NCI-H82 (cell line): ENCODE data around the gene PSME4.
"Not testable (repeated sequence)": the region's sequence is repeated elsewhere in the genome, so short reads cannot be mapped to it uniquely, and the experiment has no call there.

Experiments used
- DNase-seq: peaks from one replicate; lab custom pipeline; 2025; lab: John Stamatoyannopoulos, UW

Gene PSME4

DNA sequence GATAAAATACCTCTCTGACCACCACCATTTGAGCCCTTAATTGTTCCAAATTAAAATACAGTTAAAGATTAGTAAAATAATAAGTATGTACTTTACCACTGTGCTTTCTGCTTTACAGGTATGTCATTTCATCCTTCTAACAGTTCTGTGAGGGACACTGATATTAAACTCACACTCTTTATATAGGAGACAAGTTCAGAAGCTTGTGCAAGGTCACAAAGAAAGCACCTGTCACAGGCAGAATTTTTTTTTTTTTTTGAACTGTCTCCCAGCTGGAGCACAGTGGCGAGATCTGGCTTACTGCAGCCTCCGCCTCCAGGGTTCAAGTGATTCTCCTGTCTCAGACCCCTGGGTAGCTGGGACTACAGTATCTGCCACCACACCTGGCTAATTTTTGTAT is 89.4 kb downstream of the PSME4 start:
- no peak for DNase-seq

DNA sequence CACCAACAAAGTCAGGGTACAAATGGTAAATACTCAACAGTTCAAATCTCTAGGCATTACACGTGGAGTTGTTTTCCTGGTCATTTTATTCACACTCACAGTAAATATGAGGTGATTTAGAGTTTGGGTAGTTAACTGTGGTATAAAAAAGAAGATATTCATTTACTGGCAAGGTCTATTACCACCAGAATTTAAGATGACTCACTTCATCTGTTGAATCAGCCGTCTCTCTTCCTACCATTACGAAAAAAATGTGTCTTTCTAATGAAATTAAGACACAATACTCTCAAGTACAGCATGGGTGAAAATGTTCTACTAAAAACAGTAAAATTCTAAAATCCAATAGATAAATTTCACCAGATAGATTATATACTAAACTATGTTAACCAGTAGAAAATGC is 90.0 kb downstream of the PSME4 start:
- no peak for DNase-seq

DNA sequence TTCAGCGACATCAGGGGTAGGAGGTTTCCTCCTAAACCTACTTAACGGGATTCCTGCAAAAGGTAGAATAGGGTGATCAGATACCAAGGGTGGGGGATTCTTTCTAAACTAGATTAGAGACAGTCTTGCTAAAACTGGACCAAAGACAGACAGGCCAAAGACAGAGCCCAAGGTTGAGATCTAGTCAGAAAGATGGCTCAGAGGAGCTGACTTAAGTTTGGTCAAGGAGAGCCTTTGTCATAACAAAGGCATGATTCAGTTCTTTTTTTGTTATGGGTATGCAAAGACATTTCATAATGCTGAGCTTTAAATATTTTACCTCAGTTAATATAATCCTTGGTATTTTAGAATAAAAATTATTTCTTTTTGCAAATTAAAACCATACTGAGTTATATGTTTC is 93.2 kb downstream of the PSME4 start:
- peak; percentile 9 for DNase-seq

DNA sequence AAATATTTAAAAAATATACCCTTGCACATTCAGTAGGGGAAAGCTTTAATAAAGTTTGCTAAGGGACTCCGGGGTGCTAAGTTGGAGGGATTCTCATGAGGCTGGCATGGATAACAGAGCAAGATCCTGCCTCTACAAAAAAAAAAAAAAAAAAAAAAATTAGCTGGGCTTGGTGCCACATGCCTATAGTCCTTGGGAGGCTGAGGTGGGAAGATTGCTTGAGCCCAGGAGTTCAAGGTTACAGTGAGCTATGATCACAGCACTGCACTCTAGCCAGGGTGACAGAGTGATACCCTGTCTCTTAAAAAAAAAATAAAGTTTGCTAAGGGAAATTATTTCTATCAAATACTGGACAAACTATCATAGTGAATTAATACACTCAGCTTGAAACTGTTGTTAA is 93.7 kb downstream of the PSME4 start:
- no peak for DNase-seq

DNA sequence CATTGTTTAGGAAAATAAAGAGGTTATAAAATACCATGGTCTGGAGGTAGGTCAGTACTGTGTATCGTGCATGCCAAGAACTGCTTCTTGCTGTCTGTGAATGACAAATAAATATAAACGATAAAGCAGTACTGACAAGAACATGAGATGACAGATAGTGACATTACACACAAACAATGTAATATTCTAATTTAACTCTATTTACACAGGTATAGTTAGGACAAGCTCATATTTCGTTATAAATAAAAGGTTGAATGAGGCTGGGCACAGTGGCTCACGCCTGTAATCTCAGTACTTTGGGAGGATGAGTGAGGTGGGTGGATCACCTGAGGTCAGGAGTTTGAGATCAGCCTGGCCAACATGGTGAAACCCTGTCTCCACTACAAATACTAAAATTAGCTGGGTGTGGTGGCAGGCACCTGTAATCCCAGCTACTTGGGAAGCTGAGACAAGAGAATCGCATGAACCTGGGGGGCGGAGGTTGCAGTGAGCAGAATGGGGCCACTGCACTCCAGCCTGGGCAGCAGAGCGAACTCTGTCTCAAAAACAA is 96.3 kb downstream of the PSME4 start:
- no peak for DNase-seq

DNA sequence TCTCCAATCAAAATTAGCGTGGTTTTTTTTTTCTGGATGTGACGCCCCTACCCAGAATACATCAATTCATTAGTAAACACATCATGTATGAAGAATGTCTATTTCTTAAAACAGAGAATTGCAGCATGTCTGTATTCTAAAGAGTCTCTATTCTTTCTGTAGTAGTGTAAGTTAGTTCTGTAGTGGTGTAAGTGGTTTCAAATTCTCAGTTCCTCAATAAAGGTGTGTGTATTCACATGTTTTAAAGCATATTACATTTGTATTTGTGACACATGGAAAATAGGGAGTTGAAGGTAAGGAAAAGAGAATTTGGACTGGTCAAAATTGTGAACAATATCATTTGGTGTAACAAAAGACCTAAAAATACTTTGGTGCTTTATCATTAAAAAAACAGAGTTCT is 103.0 kb downstream of the PSME4 start:
- DNase-seq, result no peak

DNA sequence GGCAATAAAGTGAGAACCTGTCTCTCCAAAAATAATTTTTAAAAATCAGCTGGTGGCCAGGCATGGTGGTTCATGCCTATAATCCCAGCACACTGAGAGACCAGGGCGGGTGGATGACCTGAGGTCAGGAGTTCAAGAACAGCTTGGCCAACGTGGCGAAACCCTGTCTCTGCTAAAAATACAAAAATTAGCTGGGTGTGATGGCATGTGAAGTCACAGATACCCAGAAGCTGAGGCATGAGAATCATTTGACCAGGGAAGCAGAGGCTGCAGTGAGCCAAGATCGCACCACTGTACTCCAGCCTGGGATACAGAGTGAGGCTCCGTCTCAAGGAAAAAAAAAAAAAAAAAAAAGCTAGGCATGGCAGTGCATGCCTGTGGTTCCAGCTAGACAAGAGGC is 103.6 kb downstream of the PSME4 start:
- DNase-seq, result no peak

DNA sequence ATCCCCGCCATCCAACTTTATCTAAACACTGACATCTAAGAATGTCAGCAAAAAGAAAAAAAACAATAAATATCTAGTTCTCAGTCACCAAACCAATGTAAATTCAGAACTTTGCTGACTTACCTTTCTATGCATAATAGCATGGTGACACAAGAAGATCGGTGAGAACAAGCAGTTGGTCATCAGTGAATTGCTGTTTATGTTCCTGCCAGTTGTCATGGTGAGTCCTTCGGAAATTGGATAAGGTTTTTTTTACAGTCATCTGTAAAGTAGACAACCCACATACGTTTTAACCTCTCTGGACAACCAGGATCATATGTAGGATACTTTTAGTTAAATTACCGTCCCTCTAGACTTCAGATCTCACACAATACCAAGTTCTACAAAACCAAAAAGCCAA is 104.8 kb downstream of the PSME4 start:
- DNase-seq, result no peak

DNA sequence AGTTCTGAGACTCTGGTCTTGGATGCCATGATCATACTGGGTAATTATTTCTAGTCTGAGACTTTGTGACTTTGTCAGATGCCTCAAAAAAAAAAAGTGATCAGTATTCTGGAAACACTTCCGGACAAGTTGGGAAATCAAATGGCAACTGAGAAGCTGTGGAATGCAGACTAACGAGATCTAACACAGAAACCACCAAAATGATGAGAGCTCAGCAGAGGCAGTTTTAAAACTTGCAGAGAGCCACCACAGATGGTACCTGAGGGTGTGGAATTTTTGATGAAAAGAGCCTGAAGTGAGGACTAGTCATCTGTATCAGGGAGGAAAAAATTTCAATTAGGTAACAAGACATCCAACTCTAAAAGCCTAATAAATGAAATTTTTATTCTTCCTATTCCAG is 105.5 kb downstream of the PSME4 start:
- DNase-seq, result no peak

DNA sequence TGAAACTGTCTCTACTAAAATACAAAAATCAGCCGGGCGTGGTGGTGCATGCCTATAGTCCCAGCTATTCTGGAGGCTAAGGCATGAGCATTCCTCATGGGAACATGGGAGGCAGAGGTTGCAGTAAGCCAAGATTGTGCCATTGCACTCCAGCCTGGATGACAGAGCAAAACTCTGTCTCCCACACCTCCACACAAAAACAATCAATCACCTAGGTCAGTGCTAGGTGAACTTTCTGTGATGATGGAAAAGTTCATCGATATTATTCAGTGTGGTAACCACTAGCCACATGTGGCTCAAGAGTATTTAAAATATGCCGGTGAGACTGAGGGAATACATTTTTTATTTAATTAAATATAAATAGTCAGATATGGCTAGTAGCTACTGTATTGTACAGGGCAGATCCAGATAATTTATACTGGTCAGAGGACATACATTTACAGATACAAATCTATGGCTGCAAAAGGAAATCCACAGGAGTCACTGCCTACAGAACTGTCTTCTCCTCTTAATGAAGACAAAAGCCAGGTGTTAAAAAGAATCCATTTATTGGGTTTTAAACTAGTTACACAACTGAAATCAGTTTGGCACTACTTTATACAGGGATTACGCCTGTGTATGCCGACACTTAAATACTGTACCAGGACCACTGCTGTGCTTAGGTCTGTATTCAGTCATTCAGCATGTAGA is 107.1 kb downstream of the PSME4 start:
- no peak for DNase-seq

DNA sequence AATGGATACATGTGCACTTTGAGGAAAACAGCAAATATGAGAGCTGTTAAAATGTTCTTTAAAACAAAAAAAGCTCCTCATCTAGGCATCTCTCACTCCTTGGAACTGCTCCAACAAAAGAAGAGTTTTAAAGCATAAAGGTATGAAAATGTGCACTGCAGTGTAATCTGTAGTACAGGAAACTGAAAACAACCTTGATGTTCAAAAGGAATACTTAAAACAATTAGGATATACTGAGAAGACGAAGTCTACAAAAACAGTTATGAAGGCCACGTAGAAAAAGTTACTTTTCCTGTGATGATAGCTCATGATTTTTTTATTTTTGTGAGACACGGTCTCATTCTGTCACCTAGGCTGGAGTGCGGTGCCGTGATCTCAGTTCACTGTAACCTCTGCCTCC is 109.0 kb downstream of the PSME4 start:
- no peak for DNase-seq

DNA sequence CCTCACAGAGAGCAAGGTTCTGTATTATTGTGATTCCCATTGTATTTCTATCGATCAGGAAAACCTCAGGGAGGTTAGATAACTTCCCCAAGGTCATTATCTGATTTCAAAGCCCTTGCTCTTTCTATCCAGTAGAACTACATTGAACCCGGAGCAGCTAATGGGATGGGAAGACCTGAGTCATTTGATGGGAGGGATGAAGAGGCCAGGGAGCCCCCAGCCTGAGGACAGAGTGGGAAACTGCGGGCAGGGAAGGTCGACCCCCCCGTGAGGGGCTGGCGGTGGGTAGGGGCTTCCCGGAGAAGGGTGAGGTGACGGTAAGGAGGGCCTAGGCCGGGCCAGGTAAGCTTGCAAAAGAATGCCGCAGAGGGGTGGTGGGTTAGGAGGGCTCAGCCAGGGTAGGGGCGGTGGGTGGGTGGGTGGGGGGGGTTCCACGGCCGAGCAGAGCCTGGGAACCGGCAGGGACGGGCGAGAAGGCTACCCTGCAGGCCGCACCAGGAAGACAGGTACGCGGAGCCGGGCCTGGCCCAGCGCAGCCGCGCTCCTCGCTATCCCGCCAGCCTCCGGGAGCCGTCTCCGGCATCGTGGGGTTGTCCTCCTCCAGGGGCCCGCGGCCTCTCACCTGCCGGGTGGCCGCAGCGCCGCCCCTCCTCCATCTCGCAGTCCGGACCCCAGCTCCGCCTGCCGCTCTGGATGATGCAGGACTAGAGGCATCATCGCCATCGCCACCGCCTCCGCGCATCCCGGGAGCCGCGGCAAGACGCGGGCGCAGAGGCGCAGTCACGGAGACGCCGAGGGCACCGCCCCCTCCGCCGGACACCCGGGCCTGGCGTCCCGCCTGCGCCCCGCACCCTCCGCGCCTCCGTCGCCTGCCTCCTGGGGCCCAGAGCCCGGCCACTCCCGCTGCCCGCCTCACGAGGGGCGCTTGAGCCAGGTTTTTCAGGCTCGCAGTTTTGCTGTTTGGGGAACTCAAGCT is 111.3 kb downstream of the PSME4 start, which contains the start of gene GPR75:
TSS of gene GPR75 (minus strand) at position 762 of the 976 bp plus-strand sequence. CDS start 5,211 bp downstream, outside the sequence.
- DNase-seq, result no peak

DNA sequence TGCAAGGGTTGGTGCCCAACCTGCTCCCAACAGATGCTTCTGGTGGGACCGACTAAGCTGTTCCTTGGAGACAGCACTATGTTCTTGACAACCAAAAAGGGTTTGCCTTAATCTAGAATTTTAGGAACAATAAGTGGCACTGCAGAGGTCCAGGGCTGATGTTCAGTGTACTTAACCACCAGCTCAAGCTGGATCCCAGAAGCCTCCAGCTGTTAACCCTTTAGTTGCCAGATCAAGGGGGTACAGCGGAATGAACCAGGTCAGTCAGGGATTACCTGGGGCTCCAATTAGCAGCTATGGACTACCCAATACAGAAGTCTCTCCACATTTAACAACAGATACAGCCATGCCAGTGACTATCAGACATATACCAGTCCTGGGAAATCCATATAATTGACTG is 114.5 kb downstream of the PSME4 start:
- DNase-seq, result peak; percentile 26

DNA sequence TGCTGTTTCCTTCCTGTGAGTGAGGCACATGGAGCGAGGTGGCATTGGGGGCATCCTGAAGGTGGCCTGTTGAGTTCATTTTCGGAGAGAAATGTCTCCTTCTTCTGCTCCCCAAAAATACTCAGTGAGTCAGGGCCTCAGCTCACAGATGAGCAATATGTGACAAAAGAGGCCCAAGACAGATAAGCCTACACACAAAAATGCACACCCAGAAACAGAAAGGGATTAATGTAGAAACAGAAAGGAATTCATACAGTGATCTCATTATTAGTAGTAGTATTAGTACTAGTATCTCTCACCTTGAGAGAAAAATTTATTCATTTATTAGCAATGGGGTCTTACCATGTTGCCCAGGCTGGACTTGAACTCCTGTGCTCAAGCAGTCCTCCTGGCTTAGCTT is 116.1 kb downstream of the PSME4 start:
- no peak for DNase-seq

DNA sequence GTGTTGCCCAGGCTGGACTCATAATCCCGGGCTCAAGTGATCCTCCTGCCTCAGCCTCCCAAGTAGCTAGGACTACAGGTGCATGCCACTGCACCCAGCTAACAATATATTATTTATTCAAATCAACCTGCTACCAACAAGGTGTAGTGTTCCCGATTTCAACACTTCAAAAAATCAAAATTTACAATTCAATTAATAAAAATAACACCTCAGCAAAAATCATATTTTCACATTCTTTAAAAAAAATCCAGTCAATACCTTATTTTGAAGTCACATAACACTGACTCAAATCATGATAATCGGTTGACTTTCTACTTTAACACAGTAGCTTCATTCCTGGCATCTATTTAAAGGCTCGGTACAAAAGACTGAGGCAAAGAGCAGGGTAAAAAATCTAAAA is 118.3 kb downstream of the PSME4 start:
- no peak for DNase-seq

DNA sequence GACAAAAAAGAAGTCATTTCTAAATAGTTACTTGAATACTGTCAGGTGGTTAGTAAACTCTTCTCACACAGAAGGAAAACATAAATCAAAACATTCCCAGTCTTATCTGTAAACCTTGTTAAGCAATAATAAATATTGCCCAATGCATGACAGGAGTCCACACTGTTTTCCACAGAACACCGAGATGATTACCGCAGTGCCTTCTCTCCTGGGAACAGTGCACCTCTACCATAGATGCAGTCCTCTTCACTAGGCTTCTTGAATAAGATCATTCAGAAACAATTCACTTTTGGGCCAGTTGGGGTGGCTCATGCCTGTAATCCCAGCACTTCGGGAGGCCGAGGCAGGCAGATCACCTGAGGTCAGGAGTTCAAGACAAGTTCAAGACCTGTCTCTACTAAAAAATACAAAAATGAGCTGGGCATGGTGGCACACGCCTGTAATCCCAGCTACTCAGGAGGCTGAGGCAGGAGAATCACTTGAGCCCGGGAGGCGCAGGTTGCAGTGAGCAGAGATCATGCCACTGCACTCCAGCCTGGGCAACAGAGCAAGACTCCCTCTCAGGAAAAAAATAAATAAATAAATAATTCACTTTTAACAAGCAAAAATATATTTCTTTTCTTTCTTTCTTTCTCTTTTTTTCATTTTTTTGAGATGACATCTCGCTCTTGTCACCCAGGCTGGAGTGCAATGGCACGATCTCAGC is 119.6 kb downstream of the PSME4 start:
- DNase-seq, result not testable (repeated sequence)

DNA sequence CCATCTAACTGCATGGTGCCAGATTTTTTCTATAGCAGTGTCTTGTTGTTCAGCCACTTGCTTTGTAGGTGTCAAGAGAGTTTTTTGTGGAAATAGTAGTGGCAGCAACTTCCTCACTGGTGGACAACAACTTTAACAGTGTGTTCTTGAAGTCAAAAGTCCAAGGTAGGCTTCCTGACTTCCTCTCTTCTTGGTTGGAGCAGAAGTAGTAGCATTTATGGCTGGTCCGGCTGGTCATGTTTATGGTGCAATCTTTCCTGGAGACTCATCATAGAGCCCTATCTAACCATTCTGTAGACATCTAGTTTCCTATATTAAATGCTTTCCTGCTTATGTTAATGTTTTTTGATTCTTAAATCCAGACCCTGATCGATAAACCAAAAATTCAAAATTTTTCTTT is 122.7 kb downstream of the PSME4 start:
- no peak for DNase-seq

DNA sequence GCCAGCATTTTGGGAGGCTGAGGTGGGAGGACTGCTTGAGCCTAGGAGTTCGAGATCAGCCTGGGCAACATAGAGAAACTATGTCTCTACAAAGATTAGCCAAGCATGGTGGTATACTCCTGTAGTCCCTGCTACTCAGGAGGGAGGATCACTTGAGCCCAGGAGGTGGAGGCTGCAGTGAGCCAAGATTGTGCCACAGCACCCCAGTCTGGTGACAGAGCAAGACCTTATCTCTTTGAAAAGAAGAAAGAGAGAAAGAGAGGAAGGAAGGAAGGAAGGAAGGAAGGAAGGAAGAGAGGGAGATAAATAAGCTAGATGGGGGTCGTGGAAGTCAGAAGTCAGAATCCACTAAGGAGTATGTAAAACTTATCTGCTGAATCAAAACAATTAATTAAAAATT is 127.2 kb downstream of the PSME4 start:
- no peak for DNase-seq

DNA sequence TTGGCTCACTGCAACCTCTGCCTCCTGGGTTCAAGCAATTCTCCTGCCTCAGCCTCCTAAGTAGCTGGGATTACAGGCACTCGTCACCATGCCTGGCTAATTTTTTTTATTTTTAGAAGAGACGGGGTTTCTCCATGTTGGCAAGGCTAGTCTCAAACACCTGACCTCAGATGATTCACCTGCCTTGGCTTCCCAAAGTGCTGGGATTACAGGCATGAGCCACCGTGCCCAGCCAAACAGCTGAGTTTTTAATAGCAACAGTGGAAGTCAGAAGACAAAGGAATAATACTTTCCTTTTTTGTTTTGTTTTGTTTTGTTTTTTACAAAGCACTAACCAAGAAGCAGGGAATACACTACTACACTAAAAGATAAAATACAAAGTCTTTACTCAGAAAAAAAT is 127.9 kb downstream of the PSME4 start:
- DNase-seq, result no peak

DNA sequence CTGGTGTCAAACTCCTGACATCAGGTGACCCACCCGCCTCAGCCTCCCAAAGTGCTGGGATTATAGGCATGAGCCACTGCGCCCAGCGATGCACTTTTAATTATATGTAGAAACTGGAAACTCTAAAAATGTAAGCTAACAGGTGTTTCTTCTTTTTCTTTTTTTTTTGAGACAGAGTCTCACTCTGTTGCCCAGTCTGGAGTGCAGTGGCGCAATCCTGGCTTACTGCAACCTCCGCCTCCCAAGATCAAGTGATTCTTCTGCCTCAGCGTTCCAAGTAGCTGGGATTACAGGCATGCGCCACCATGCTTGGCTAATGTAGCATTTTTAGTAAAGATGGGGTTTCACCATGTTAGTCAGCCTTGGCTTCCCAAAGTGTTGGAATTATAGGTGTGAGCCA is 129.1 kb downstream of the PSME4 start:
- not testable (repeated sequence) for DNase-seq

DNA sequence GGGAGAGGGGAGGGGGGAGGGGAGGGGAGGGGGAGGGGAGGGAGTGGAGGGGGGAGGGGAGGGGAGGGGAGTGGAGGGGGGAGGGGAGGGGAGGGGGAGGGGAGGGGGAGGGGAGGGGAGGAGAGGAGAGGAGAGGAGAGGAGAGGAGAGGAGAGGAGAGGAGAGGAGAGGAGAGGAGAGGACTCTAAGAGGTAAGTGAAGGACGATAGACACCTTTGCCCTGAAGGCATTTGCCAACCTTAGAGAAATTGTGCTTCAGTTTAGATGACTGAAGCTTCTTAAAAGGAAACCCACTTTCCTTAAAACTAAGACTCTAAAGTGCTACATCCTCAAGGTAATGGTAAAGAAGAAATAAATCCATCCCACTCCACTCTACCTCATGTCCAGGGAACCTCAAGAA is 130.2 kb downstream of the PSME4 start:
- DNase-seq, result no peak

DNA sequence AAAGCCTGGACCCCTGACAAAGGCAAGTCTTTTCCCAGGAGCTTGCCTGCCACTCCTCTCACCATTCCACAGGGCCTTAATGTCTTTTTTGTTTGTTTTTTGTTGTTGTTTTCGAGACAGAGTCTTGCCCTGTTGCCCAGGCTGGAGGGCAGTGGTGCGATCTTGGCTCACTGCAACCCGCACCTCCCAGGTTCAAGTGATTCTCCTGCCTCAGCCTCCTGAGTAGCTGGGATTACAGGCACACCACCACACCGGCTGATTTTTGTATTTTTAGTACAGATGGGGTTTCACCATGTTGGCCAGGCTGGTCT is 140.9 kb downstream of the PSME4 start:
- not testable (repeated sequence) for DNase-seq
